Body of pancreas (tissue), 4 donors: ENCODE measurements around the gene PFDN6. TPM values are rescaled to one million over a fixed set of nuclear protein-coding genes. Genes with fewer than 3 reads are reported as not detected.

Experiments used
- ATAC-seq: fragments of 150-250 bp; one replicate; pipeline ENCODE4 v1.9.1; 2016
- DNase-seq, 4 donors: peaks; one replicate each; pipeline ENCODE4 v3.0.0-alpha.2; 2019
- H3K27ac ChIP-seq, 4 donors: fragments of 200-600 bp; sonication (generic); 1 replicate in 3 of 4; 2 replicates in 1 of 4; pipeline versions ENCODE4 v1.5.1 to v1.6.1; 2016 to 2019; ENCODE audit warnings: mild to moderate bottlenecking in 1 of 4, mixed read lengths in 1 of 4, moderate library complexity in 1 of 4
- H3K27me3 ChIP-seq, 2 donors: fragments of 200-600 bp; sonication (generic); one replicate each; pipeline ENCODE4 v1.6.0; 2016; ENCODE audit warnings: mild to moderate bottlenecking in 1 of 2
- H3K36me3 ChIP-seq, 2 donors: fragments of 200-600 bp; sonication (generic); replicated peaks in 1 of 2; 2 replicates each; pipeline ENCODE4 v1.5.1; 2016; ENCODE audit warnings: low read depth in 2 of 2; ENCODE audit not compliant: insufficient read depth in 1 of 2
- H3K4me1 ChIP-seq: fragments of 200-600 bp; sonication (generic); one replicate; pipeline ENCODE4 v1.6.0; 2016
- H3K4me3 ChIP-seq, 2 donors: fragments of 200-600 bp; sonication (generic); 1 replicate in 1 of 2; 2 replicates in 1 of 2; pipeline ENCODE4 v1.5.1; 2016 to 2019
- H3K9me3 ChIP-seq, 3 donors: fragments of 200-600 bp; sonication (generic); 1 replicate in 2 of 3; 2 replicates in 1 of 3; pipeline ENCODE4 v1.5.1; 2016
- POLR2A ChIP-seq, 3 donors: fragments of 450-650 bp; IDR thresholded peaks; one replicate each; pipeline ENCODE4 v1.6.1; 2016; ENCODE audit warnings: antibody characterized with exemption in 3 of 3, mild to moderate bottlenecking in 2 of 3
- WGBS, 2 donors: methylation state at CpG; one replicate each; pipeline ENCODE4 v1.1.5; 2017; 5-methylcytosine and 5-hydroxymethylcytosine counted together
- intact Hi-C: fragments of 100-400 bp; cut with DNase I; formaldehyde crosslinking; loops from one replicate; pipeline ENCODE4 v1.15.1; 2023
- total RNA-seq, 2 donors: library from RNA; depleted of rRNA; stranded (reverse); fragments of >200 nt; gene quantifications; one replicate each; pipeline ENCODE4 v1.1.0, GENCODE V29; 2016
- TF ChIP-seq, protein P1 (sequence below), 7 experiments: fragments of 450-650 bp in 4 of 7; fragments of 200-600 bp in 3 of 7; sonication (generic) in 3 of 7; IDR thresholded peaks; one replicate each; pipeline ENCODE4 v1.5.1; 2016 to 2019; ENCODE audit warnings: antibody characterized with exemption in 7 of 7

Gene PFDN6
- total RNA-seq, 2 donors from 2014 or later: 10.2 to 19.7 TPM

DNA sequence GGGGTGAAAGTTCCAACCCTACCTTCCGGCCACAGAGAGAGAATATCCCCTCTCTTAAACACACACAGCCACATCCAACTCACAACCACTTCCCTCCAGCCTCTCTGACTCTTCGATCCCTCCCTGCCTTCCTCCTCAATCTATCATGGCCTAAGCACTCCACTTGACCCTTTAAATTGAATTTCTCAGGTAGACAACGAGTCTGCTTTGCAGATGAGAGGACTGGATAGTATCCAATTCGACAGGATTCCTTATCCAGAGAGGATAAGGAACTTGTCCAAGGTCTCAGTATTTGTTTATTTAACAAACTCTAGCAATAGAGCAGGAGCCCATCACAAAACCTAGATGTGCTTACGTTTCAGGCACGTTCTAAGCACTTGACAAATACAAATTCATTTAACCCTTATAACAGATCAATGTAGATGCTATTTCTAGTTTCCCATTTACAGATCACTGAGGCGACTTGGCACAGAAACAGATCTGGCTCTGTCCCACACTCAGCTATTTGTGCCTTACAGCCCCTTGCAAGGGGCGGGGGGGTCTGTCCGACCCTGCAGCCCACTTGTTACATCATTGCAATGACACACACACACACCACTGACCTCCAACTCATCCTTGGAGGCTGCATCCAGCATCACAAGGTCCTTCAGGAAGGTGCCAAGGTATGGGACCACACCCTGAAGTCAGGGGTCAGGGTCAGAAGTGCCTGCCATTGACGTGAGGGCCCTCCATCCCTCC, 4.9 kb downstream of the PFDN6 start:
- Histone ChIP-seq H3K27ac (no peak overlapping the region), H3K36me3 (peaks cover 0 to 4% of the 10 kb centered on the region in 2 donors), H3K4me1 (peaks cover 23% of the 10 kb centered on the region), H3K4me3 (no peak overlapping the region), H3K27me3 (no peaks in the 10 kb centered on the region), H3K9me3 (no peaks in the 10 kb centered on the region)
- 52 to 56% methylated on average over 10 of the region's 10 CpGs for WGBS, 2 donors
- ATAC-seq: no peak
- DNase-seq: no peak
- TF ChIP-seq POLR2A (IDR thresholded peaks at IDR 0.05): no peak
- TF ChIP-seq, protein P1, sequence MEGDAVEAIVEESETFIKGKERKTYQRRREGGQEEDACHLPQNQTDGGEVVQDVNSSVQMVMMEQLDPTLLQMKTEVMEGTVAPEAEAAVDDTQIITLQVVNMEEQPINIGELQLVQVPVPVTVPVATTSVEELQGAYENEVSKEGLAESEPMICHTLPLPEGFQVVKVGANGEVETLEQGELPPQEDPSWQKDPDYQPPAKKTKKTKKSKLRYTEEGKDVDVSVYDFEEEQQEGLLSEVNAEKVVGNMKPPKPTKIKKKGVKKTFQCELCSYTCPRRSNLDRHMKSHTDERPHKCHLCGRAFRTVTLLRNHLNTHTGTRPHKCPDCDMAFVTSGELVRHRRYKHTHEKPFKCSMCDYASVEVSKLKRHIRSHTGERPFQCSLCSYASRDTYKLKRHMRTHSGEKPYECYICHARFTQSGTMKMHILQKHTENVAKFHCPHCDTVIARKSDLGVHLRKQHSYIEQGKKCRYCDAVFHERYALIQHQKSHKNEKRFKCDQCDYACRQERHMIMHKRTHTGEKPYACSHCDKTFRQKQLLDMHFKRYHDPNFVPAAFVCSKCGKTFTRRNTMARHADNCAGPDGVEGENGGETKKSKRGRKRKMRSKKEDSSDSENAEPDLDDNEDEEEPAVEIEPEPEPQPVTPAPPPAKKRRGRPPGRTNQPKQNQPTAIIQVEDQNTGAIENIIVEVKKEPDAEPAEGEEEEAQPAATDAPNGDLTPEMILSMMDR (IDR thresholded peaks at IDR 0.05): no peak
- intact Hi-C loops: no loop called here

DNA sequence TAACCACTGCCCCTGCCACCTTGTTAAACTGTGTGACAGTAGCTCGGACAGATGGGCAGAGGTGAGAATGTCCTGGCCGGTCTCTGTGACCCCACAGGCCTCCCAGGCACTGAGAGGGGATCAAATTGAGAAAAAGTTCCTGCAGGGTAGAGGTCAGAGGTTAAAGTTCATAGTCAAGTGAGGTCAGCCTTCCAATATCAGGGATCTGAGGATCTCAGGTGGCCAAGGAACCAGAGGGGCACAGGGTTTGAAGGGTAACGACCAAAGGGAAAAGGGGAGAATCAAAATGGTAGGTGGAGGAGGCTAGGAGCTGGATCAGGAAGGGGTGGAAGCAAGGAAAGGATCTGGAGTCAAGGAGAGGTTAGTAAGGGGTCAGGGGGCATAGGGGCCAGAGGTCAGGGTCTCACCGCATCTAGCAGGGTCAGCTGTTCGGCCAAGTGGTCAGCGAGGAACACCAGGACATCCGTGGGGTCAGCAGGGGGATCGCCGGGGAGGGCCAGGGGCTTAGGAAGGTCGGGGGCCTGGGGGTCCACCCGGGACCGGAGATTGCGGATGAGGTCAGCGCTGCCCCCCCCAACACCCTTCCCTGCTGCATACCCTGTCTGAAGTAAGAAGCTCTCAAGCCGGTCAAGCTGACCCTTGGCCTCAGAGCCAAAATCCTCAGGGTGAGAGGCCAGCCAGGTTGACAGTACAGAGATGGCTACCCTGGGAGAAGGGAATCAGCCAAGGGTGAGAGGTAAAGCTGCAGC, 6.4 kb downstream of the PFDN6 start:
- Histone ChIP-seq H3K27ac (no peak overlapping the region), H3K9me3 (no peaks in the 10 kb centered on the region), H3K36me3 (peaks cover 0 to 4% of the 10 kb centered on the region in 2 donors), H3K27me3 (no peaks in the 10 kb centered on the region), H3K4me1 (peaks cover 23% of the 10 kb centered on the region), H3K4me3 (no peak overlapping the region)
- ATAC-seq: no peak
- no peak for TF ChIP-seq POLR2A (IDR thresholded peaks at IDR 0.05)
- TF ChIP-seq, protein P1 (IDR thresholded peaks at IDR 0.05): no peak
- DNase-seq: no peak
- intact Hi-C loops: no loop called here
- 80 to 86% methylated on average over 14 to 15 of the region's 15 CpGs for WGBS, 2 donors

DNA sequence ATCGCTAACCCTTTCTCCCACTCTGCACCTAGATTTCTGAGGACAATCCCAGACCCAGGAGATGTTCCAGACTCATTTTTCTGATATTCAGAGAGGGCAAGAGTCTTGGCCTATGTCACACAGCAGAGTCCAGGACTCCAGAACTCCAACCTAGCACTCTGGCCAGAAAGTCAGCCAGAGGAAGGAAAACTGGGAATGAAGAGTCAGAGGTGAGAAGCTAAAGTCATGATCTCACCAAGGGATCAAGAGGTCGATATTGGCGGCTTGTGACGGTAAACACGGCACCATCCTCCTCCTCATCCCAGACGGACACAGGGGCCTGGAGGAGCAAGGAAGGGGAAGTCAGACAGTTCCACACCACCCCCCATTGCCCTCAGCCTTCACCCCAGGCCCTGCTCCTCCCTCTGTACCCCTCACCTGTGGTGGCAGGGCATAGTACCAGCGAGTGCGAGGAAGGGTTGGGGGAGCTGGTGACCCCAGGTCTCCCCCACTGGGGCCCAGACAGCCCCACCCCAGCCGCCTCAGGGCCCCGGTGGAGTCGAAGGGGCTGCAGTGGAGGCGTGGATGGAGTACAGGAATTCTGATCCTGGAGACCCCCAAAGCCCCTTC, 7.5 kb downstream of the PFDN6 start:
- no peak for DNase-seq
- Histone ChIP-seq H3K4me3 (no peak overlapping the region), H3K27ac (peak overlapping the region; percentile 83 to 99 (median 89)), H3K36me3 (peaks cover 0 to 1% of the 10 kb centered on the region in 2 donors), H3K27me3 (no peaks in the 10 kb centered on the region), H3K4me1 (peaks cover 26% of the 10 kb centered on the region), H3K9me3 (no peaks in the 10 kb centered on the region)
- TF ChIP-seq, protein P1 (IDR thresholded peaks at IDR 0.05): no peak
- no peak for TF ChIP-seq POLR2A (IDR thresholded peaks at IDR 0.05)
- intact Hi-C loops: no loop called here
- no peak for ATAC-seq
- 69 to 70% methylated on average over 11 to 12 of the region's 12 CpGs for WGBS, 2 donors

DNA sequence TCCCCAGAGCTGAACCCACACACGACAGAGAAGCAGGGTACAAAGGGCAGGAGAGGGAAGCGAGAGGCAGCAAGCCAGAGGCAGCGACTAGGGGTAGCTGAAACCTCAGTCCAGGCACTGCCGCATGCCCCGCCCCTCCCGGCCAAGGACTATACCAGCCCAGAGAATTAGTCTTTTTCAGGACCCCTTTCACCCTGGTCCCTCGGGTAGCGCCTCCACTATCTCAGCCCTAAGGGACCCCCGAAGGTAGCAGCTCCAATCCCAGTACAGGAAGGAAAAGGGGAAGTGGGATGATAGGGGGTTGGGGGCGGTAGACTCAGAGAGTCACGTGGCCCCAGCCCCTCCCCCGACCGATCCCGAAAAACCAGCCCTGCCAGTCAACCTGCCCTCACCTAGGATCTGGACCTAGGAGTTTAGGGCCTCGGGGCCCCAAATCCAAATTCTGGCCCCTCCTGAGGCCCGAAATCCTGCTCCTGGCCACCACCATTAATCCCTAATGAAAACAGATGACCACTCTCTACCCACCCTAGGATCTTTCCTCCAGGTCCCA, 8.1 kb downstream of the PFDN6 start:
- intact Hi-C loops: no loop called here
- 8 to 9% methylated on average over 7 to 16 of the region's 16 CpGs for WGBS, 2 donors
- Histone ChIP-seq H3K4me3 (peak overlapping the region; percentile 11 to 85), H3K36me3 (no peaks in the 10 kb centered on the region), H3K27ac (peak overlapping the region; percentile 83 to 99 (median 89)), H3K27me3 (no peaks in the 10 kb centered on the region), H3K4me1 (peaks cover 26% of the 10 kb centered on the region), H3K9me3 (no peaks in the 10 kb centered on the region)
- TF ChIP-seq, protein P1 (IDR thresholded peaks at IDR 0.05): no peak
- peak; percentile 62 to 80 (median 72) for DNase-seq
- ATAC-seq: peak; percentile 36
